Heart left ventricle (tissue), 16 donors: ENCODE data around the gene MARCHF10. TPM values are rescaled to one million over a fixed set of nuclear protein-coding genes. Genes with fewer than 3 reads are reported as not detected.

Experiments
- ATAC-seq, 4 donors: fragments of 200-7000 bp; cut with Tn5 transposase; one replicate each; pipeline ENCODE4 v1.9.1; 2020 to 2022; ENCODE audit warnings: moderate library complexity in 4 of 4, mild to moderate bottlenecking in 3 of 4, moderate number of reproducible peaks in 1 of 4
- DNase-seq, 5 donors: peaks; one replicate each; pipeline ENCODE4 v3.0.0-alpha.2; 2020
- H3K27ac ChIP-seq, 12 donors: fragments of 200-600 bp; sonication (generic) in 4 of 12; one replicate each; pipeline versions ENCODE4 v1.5.0 to v1.8.0; 2016 to 2022; ENCODE audit warnings: mild to moderate bottlenecking in 2 of 12
- H3K27me3 ChIP-seq, 9 donors: fragments of 200-600 bp; sonication (generic) in 2 of 9; one replicate each; pipeline versions ENCODE4 v1.5.1 to v1.8.0; 2016 to 2022; ENCODE audit warnings: mild to moderate bottlenecking in 3 of 9
- H3K36me3 ChIP-seq, 9 donors: fragments of 200-600 bp; sonication (generic) in 2 of 9; one replicate each; pipeline versions ENCODE4 v1.5.0 to v1.8.0; 2018 to 2022; ENCODE audit warnings: mild to moderate bottlenecking in 2 of 9
- H3K4me1 ChIP-seq, 12 donors: fragments of 200-600 bp; sonication (generic) in 4 of 12; one replicate each; pipeline versions ENCODE4 v1.5.0 to v1.8.0; 2016 to 2022; ENCODE audit warnings: mild to moderate bottlenecking in 3 of 12
- H3K4me3 ChIP-seq, 12 donors: fragments of 200-600 bp; sonication (generic) in 4 of 12; one replicate each; pipeline versions ENCODE4 v1.5.0 to v1.8.0; 2017 to 2022; ENCODE audit warnings: mild to moderate bottlenecking in 9 of 12, moderate library complexity in 4 of 12
- H3K9me3 ChIP-seq, 12 donors: fragments of 200-600 bp; sonication (generic) in 4 of 12; one replicate each; pipeline versions ENCODE4 v1.5.0 to v1.8.0; 2016 to 2022; ENCODE audit warnings: mild to moderate bottlenecking in 1 of 12
- POLR2A ChIP-seq, 2 donors: fragments of 450-650 bp; IDR thresholded peaks; one replicate each; pipeline ENCODE4 v1.6.1; 2017; ENCODE audit warnings: antibody characterized with exemption in 2 of 2, mild to moderate bottlenecking in 2 of 2, moderate library complexity in 2 of 2
- WGBS, 4 donors: extraction: QIAGEN DNeasy Blood & Tissue Kit in 2 of 4; methylation state at CpG; one replicate each; pipeline versions ENCODE4 v1.1.5 to v1.1.7; 2013 to 2018; 5-methylcytosine and 5-hydroxymethylcytosine counted together
- intact Hi-C, 10 donors: fragments of 100-400 bp; cut with DNase I; formaldehyde crosslinking; loops; one replicate each; pipeline versions ENCODE4 v1.11.1 to v1.14.2; 2022
- polyA plus RNA-seq, 2 donors: library from polyadenylated mRNA; stranded (reverse); fragments of 200-250 nt; gene quantifications; one replicate each; pipeline ENCODE4 v1.2.3, GENCODE V29; 2013
- total RNA-seq, 9 donors: library from RNA; depleted of rRNA in 2 of 9; stranded (reverse); fragments of >200 nt in 2 of 9; fragmentation: NEBNext Ultra II Directional in 3 of 9; extraction: Animal tissue kit (Norgen Biotek cat#: 25700) in 3 of 9; gene quantifications; one replicate each; pipeline versions ENCODE4 v1.1.0 to v1.2.4, GENCODE V29; 2016 to 2023
- TF ChIP-seq, protein P1 (sequence below), 12 donors: fragments of 200-600 bp; sonication (generic) in 4 of 12; IDR thresholded peaks; one replicate each; pipeline versions ENCODE4 v1.5.0 to v1.8.0; 2018 to 2022; ENCODE audit warnings: antibody characterized with exemption in 12 of 12, mild to moderate bottlenecking in 5 of 12
- donor health status: ischemic (EF 13 %, LVEDD 7.1; RV severe dilation, severe dysfunction).
- donor health status: healthy with polysubstance abuse.
- donor health status: DM: no; HTN: yes; CAD: no.
- donor health status: DM: no; HTN: no; CAD: no.
- donor health status: ischemic (EF 25% LVEDD 6.9; RV normal size, moderate dysfunction).
- donor health status: ischemic (EF 25% LVEDD 5.7; RV mildly dilated, moderate dysfunction).
- donor health status: healthy.
- donor health status: DM: yes; HTN: yes; CAD: no.
- donor health status: ischemic (EF 35%, LVEDD 5.7; RV mildly dilated, moderate dysfunction).
- donor health status: nonischemic (EF 11% LVEDD 7.7; RV severe dilation, severe dysfunction).
- donor health status: DM: yes; HTN: yes; CAD: no.
- donor health status: PGD.
- donor health status: ischemic (EF 29% LVEDD 5.4; RV normal size, mild dysfunction).
- donor health status: nonischemic (EF 23%, LVEDD 6.1; RV moderate dilation, normal function).

Gene MARCHF10
- total and polyA plus RNA-seq, 11 donors: not detected

DNA sequence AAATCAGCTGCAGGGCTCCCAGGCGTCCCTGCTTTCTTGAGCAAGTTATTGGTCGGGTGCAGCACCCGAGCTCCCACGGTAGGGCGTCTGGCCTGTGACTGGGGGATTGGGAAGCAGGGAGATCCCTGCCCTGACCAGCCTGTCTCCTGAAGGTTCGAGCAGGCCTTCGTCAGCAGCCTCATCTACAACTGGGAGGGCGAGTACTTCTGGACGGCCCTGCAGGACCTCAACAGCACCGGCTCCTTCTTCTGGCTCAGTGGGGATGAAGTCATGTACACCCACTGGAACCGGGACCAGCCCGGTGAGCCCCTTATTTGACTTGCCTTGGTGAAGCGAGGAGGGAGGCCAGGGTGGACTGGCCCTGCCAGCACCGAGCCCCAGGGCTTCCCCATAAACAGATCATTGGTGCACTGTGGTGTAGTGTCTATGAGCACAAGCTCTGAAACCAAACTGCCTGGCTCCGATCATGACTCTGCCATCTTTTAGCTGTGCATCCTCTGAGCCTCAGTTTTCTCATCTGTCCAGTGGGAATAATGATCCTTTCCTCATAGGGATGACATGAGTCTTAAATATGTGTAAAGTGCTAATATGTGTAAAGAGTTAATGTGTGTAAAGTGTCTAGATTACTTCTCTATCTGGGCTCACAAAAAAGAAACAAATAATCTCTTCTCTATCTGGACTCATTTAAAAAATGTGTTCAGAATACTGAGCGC lies 131.7 kb downstream of the MARCHF10 start:
- H3K9me3 ChIP-seq: no peaks in the 10 kb centered on the region
- H3K36me3 ChIP-seq: peaks cover 0 to 67% (median 7%) of the 10 kb centered on the region in 9 donors
- peaks cover 0 to 8% (median 0%) of the 10 kb centered on the region in 12 donors for H3K4me1 ChIP-seq
- no peak overlapping the region for H3K27ac ChIP-seq
- H3K4me3 ChIP-seq: no peak overlapping the region
- intact Hi-C loops: loop anchor here in 4 of 10 donors (5.0 to 10.0 kb wide), 3 partner anchors 288 to 728 kb away; partner anchors contain the start of gene TANC2 (in 1 of the 4)
- ATAC-seq (no peak), DNase-seq (peak in 1 of 5 donors; percentile 42)
- H3K27me3 ChIP-seq: no peaks in the 10 kb centered on the region
- TF ChIP-seq, protein P1, sequence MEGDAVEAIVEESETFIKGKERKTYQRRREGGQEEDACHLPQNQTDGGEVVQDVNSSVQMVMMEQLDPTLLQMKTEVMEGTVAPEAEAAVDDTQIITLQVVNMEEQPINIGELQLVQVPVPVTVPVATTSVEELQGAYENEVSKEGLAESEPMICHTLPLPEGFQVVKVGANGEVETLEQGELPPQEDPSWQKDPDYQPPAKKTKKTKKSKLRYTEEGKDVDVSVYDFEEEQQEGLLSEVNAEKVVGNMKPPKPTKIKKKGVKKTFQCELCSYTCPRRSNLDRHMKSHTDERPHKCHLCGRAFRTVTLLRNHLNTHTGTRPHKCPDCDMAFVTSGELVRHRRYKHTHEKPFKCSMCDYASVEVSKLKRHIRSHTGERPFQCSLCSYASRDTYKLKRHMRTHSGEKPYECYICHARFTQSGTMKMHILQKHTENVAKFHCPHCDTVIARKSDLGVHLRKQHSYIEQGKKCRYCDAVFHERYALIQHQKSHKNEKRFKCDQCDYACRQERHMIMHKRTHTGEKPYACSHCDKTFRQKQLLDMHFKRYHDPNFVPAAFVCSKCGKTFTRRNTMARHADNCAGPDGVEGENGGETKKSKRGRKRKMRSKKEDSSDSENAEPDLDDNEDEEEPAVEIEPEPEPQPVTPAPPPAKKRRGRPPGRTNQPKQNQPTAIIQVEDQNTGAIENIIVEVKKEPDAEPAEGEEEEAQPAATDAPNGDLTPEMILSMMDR (IDR thresholded peaks at IDR 0.05): no peak
- TF ChIP-seq POLR2A (IDR thresholded peaks at IDR 0.05): no peak
- 94 to 96% (median 95%) methylated on average over 11 to 16 of the region's 16 CpGs for WGBS, 4 donors

DNA sequence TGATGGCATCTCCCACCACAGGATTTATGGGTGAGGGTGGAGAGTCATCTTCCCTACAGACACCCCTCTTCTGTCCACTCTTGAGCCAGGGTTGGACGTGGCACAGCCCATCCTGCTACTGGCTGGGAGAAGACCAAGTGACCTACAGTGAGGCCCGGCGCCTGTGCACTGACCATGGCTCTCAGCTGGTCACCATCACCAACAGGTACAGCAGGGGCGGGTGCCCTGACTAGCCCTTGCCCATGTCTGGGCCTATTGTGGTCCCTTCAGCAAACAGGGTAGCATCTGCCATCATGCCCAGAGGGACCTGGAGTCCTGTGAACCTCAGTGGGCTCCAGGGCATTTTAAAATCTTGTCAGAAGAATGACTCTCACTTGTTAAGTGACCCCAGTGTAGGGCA lies 132.4 kb downstream of the MARCHF10 start:
- WGBS, 4 donors: 83 to 96% (median 94%) methylated on average over 1 to 4 of the region's 4 CpGs; no CpG with 5 or more reads in 1 of the 4 donors
- no peak overlapping the region for H3K27ac ChIP-seq
- H3K9me3 ChIP-seq: no peaks in the 10 kb centered on the region
- no peak for TF ChIP-seq POLR2A (IDR thresholded peaks at IDR 0.05)
- TF ChIP-seq, protein P1 (IDR thresholded peaks at IDR 0.05): no peak
- H3K36me3 ChIP-seq: peaks cover 0 to 63% (median under 1%) of the 10 kb centered on the region in 9 donors
- no peak overlapping the region for H3K4me3 ChIP-seq
- ATAC-seq (no peak), DNase-seq (peak in 1 of 5 donors; percentile 29)
- no peaks in the 10 kb centered on the region for H3K27me3 ChIP-seq
- H3K4me1 ChIP-seq: peaks cover 0 to 8% (median 0%) of the 10 kb centered on the region in 12 donors
- intact Hi-C loops: loop anchor here in 4 of 10 donors (5.0 to 10.0 kb wide), 3 partner anchors 289 to 729 kb away; partner anchors contain the start of gene TANC2 (in 1 of the 4)

DNA sequence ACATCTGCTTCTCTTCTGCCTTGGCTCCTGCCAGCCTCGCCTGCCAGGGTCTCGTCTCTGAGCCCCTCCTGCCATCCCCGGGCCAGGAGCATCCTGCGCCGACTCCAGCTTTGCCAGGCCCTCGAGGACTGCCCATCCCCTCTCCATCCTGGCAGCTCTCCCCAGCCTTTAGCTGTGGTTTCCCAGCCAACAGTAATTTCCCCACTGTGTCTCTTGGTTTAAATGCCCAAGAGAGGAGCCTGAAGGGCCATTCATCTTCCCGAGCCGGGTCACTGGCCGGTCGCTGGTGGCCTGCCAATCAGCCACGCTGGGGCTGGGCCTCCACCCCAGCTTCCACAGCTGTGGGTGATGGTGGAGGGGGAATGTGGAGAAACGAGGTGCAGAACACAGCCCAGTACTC lies 132.9 kb downstream of the MARCHF10 start:
- Histone ChIP-seq H3K27me3 (no peaks in the 10 kb centered on the region), H3K36me3 (peaks cover 0 to 64% (median 0%) of the 10 kb centered on the region in 9 donors), H3K27ac (no peak overlapping the region), H3K4me1 (peaks cover 0 to 8% (median 0%) of the 10 kb centered on the region in 12 donors), H3K4me3 (no peak overlapping the region), H3K9me3 (no peaks in the 10 kb centered on the region)
- WGBS, 4 donors: 69 to 89% (median 76%) methylated on average over 11 to 12 of the region's 12 CpGs
- ATAC-seq: no peak
- intact Hi-C loops: loop anchor here in 4 of 10 donors (5.0 to 10.0 kb wide), 3 partner anchors 290 to 730 kb away; partner anchors contain the start of gene TANC2 (in 1 of the 4)
- peak in 1 of 5 donors; percentile 36 for DNase-seq
- TF ChIP-seq, protein P1 (IDR thresholded peaks at IDR 0.05): no peak
- TF ChIP-seq POLR2A (IDR thresholded peaks at IDR 0.05): no peak

DNA sequence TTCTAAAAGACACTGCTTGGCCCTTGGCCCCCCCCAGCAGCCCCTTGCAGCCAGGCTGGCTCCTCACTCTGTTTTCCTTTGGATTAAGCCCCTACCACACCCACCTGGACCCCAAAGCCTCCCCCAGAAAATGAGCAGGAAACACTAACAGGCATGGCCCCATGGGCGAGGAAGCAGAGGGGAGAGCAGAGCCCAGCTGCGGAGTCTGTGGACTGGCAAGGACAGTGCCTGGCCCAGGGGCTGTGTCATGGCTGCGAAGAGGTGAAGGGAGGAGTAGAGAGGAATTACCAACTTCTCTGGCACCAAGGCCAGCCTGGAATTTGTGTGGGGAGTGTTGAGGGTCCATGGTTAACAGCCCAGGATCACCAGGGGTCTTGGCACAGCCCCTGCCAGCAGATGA lies 133.3 kb downstream of the MARCHF10 start:
- H3K4me3 ChIP-seq: no peak overlapping the region
- no peaks in the 10 kb centered on the region for H3K9me3 ChIP-seq
- H3K36me3 ChIP-seq: peaks cover 0 to 61% (median 0%) of the 10 kb centered on the region in 9 donors
- H3K4me1 ChIP-seq: peaks cover 0 to 8% (median 0%) of the 10 kb centered on the region in 12 donors
- H3K27ac ChIP-seq: no peak overlapping the region
- H3K27me3 ChIP-seq: no peaks in the 10 kb centered on the region
- TF ChIP-seq, protein P1 (IDR thresholded peaks at IDR 0.05): no peak
- DNase-seq: peak in 1 of 5 donors; percentile 13
- no peak for ATAC-seq
- intact Hi-C loops: loop anchor here in 6 of 10 donors (5.0 to 10.0 kb wide), 6 partner anchors 52 to 732 kb away; partner anchors contain the start of genes METTL2A (in 1 of the 6) and TANC2 (in 1 of the 6)
- WGBS, 4 donors: 88 to 94% (median 92%) methylated on average over 2 to 3 of the region's 3 CpGs
